Measurements from ENCODE around the gene MCF2.
"Not testable (repeated sequence)": the region's sequence is repeated elsewhere in the genome, so short reads cannot be mapped to it uniquely, and the experiment has no call there.

MCF2 gene

GRCh38 chrX:139691843-139692505, 16.0 kb downstream of the MCF2 start:
- Mint-ChIP-seq H3K27ac (no peak overlapping the region), H3K27me3 (peaks cover 15 to 29% of the 10 kb centered on the region in 2 donors), H3K4me3 (peak overlapping the region in 1 of 2 donors; percentile 14), H3K36me3 (peaks cover 0 to 4% of the 10 kb centered on the region in 2 donors), H3K4me1 (peaks cover 3 to 6% of the 10 kb centered on the region in 2 donors), H3K9me3 (no peaks in the 10 kb centered on the region)
- DNase-seq = no peak
- ATAC-seq (replicated peaks) = peak in 1 of 2 donors; percentile 18

- DNase-seq = no peak
- peaks cover 3 to 6% of the 10 kb centered on the region in 2 donors for H3K4me1 Mint-ChIP-seq
- ATAC-seq (replicated peaks) = no peak
- H3K9me3 Mint-ChIP-seq = peaks cover 0 to 3% of the 10 kb centered on the region in 2 donors
- no peak overlapping the region for H3K27ac Mint-ChIP-seq
- peaks cover under 1 to 4% of the 10 kb centered on the region in 2 donors for H3K36me3 Mint-ChIP-seq
- peaks cover 15 to 34% of the 10 kb centered on the region in 2 donors for H3K27me3 Mint-ChIP-seq
- H3K4me3 Mint-ChIP-seq = peak overlapping the region in 1 of 2 donors; percentile 14
These were observed 16.5 kb downstream of the MCF2 start for GRCh38 chrX:139691493-139691842.

GRCh38 chrX:139685175-139685574, 22.8 kb downstream of the MCF2 start:
- not testable (repeated sequence) for ATAC-seq (replicated peaks); H3K4me1 Mint-ChIP-seq; DNase-seq; H3K27ac Mint-ChIP-seq; H3K36me3 Mint-ChIP-seq; H3K4me3 Mint-ChIP-seq
- Mint-ChIP-seq H3K27me3 (peaks cover 0 to 11% of the 10 kb centered on the region in 2 donors), H3K9me3 (peaks cover 9 to 18% of the 10 kb centered on the region in 2 donors)

GRCh38 chrX:139680356-139680755, 27.6 kb downstream of the MCF2 start:
- peaks cover 5 to 19% of the 10 kb centered on the region in 2 donors for H3K9me3 Mint-ChIP-seq
- no peaks in the 10 kb centered on the region for H3K4me1 Mint-ChIP-seq
- no peak overlapping the region for H3K27ac Mint-ChIP-seq
- H3K27me3 Mint-ChIP-seq = no peaks in the 10 kb centered on the region
- peaks cover 3 to 9% of the 10 kb centered on the region in 2 donors for H3K36me3 Mint-ChIP-seq
- H3K4me3 Mint-ChIP-seq = no peak overlapping the region
- no peak for DNase-seq
- no peak for ATAC-seq (replicated peaks)

- no peaks in the 10 kb centered on the region for H3K36me3 Mint-ChIP-seq
- no peak overlapping the region for H3K4me3 Mint-ChIP-seq
- no peaks in the 10 kb centered on the region for H3K27me3 Mint-ChIP-seq
- H3K4me1 Mint-ChIP-seq = no peaks in the 10 kb centered on the region
- no peak for DNase-seq
- ATAC-seq (replicated peaks) = no peak
- peaks cover 2 to 4% of the 10 kb centered on the region in 2 donors for H3K9me3 Mint-ChIP-seq
- H3K27ac Mint-ChIP-seq = no peak overlapping the region
These were observed 60.4 kb downstream of the MCF2 start for GRCh38 chrX:139647597-139647996.

GRCh38 chrX:139642241-139642927, 65.6 kb downstream of the MCF2 start:
- Mint-ChIP-seq H3K36me3 (no peaks in the 10 kb centered on the region), H3K9me3 (no peaks in the 10 kb centered on the region), H3K4me1 (no peaks in the 10 kb centered on the region), H3K4me3 (no peak overlapping the region), H3K27me3 (peaks cover 0 to 8% of the 10 kb centered on the region in 2 donors), H3K27ac (no peak overlapping the region)
- no peak for ATAC-seq (replicated peaks)
- DNase-seq = no peak

GRCh38 chrX:139640259-139640658, 67.7 kb downstream of the MCF2 start:
- H3K36me3 Mint-ChIP-seq = no peaks in the 10 kb centered on the region
- H3K4me3 Mint-ChIP-seq = no peak overlapping the region
- H3K4me1 Mint-ChIP-seq = no peaks in the 10 kb centered on the region
- DNase-seq = no peak
- ATAC-seq (replicated peaks) = no peak
- no peaks in the 10 kb centered on the region for H3K9me3 Mint-ChIP-seq
- H3K27me3 Mint-ChIP-seq = peaks cover 0 to 8% of the 10 kb centered on the region in 2 donors
- no peak overlapping the region for H3K27ac Mint-ChIP-seq

- Mint-ChIP-seq H3K4me1 (no peaks in the 10 kb centered on the region), H3K27ac (no peak overlapping the region), H3K9me3 (no peaks in the 10 kb centered on the region), H3K4me3 (no peak overlapping the region), H3K36me3 (no peaks in the 10 kb centered on the region), H3K27me3 (peaks cover 0 to 8% of the 10 kb centered on the region in 2 donors)
- ATAC-seq (replicated peaks) = no peak
- DNase-seq = no peak
These were observed 68.7 kb downstream of the MCF2 start for GRCh38 chrX:139639253-139639652.

- H3K4me1 Mint-ChIP-seq = no peaks in the 10 kb centered on the region
- DNase-seq = no peak
- no peak overlapping the region for H3K27ac Mint-ChIP-seq
- H3K36me3 Mint-ChIP-seq = no peaks in the 10 kb centered on the region
- H3K4me3 Mint-ChIP-seq = no peak overlapping the region
- peaks cover 1 to 6% of the 10 kb centered on the region in 2 donors for H3K9me3 Mint-ChIP-seq
- ATAC-seq (replicated peaks) = no peak
- no peaks in the 10 kb centered on the region for H3K27me3 Mint-ChIP-seq
These were observed 107.9 kb downstream of the MCF2 start for GRCh38 chrX:139600105-139600504.

GRCh38 chrX:139596068-139596467, 111.9 kb downstream of the MCF2 start:
- no peaks in the 10 kb centered on the region for H3K36me3 Mint-ChIP-seq
- no peak for ATAC-seq (replicated peaks)
- H3K4me1 Mint-ChIP-seq = no peaks in the 10 kb centered on the region
- no peaks in the 10 kb centered on the region for H3K27me3 Mint-ChIP-seq
- peaks cover 1 to 6% of the 10 kb centered on the region in 2 donors for H3K9me3 Mint-ChIP-seq
- no peak overlapping the region for H3K27ac Mint-ChIP-seq
- no peak for DNase-seq
- H3K4me3 Mint-ChIP-seq = no peak overlapping the region

GRCh38 chrX:139585613-139586012, 122.4 kb downstream of the MCF2 start:
- DNase-seq (no peak), ATAC-seq (replicated peaks) (no peak)
- Mint-ChIP-seq H3K9me3 (no peaks in the 10 kb centered on the region), H3K27me3 (no peaks in the 10 kb centered on the region), H3K4me3 (no peak overlapping the region), H3K36me3 (peaks cover 0 to 2% of the 10 kb centered on the region in 2 donors), H3K4me1 (no peaks in the 10 kb centered on the region), H3K27ac (no peak overlapping the region)

- no peaks in the 10 kb centered on the region for H3K36me3 Mint-ChIP-seq
- DNase-seq = no peak
- no peaks in the 10 kb centered on the region for H3K9me3 Mint-ChIP-seq
- no peak overlapping the region for H3K4me3 Mint-ChIP-seq
- H3K4me1 Mint-ChIP-seq = no peaks in the 10 kb centered on the region
- H3K27ac Mint-ChIP-seq = no peak overlapping the region
- no peak for ATAC-seq (replicated peaks)
- H3K27me3 Mint-ChIP-seq = no peaks in the 10 kb centered on the region
These were observed 126.9 kb downstream of the MCF2 start for GRCh38 chrX:139581068-139581467.

- Mint-ChIP-seq H3K27ac (no peak overlapping the region), H3K36me3 (no peaks in the 10 kb centered on the region), H3K9me3 (no peaks in the 10 kb centered on the region), H3K27me3 (no peaks in the 10 kb centered on the region), H3K4me3 (no peak overlapping the region), H3K4me1 (no peaks in the 10 kb centered on the region)
- DNase-seq (no peak), ATAC-seq (replicated peaks) (no peak)
These were observed 141.0 kb downstream of the MCF2 start for GRCh38 chrX:139566981-139567380.

- Mint-ChIP-seq H3K27me3 (no peaks in the 10 kb centered on the region), H3K27ac (no peak overlapping the region), H3K36me3 (no peaks in the 10 kb centered on the region), H3K4me1 (peaks cover 0 to 3% of the 10 kb centered on the region in 2 donors), H3K4me3 (no peak overlapping the region), H3K9me3 (no peaks in the 10 kb centered on the region)
- no peak for ATAC-seq (replicated peaks)
- DNase-seq = no peak
These were observed 144.7 kb downstream of the MCF2 start for GRCh38 chrX:139563251-139563650.

- no peak overlapping the region for H3K27ac Mint-ChIP-seq
- DNase-seq (no peak), ATAC-seq (replicated peaks) (no peak)
- H3K4me3 Mint-ChIP-seq = no peak overlapping the region
- H3K27me3 Mint-ChIP-seq = no peaks in the 10 kb centered on the region
- no peaks in the 10 kb centered on the region for H3K36me3 Mint-ChIP-seq
- peaks cover 5% of the 10 kb centered on the region in 2 donors for H3K4me1 Mint-ChIP-seq
- H3K9me3 Mint-ChIP-seq = no peaks in the 10 kb centered on the region
These were observed 147.7 kb downstream of the MCF2 start for GRCh38 chrX:139560221-139560620.

All from stimulated activated naive B cell treated with anti-CD40 and anti-IgM and Interleukin-4, amounts not matched to agents 10 μg/mL and 1 μg/mL and 100 μg/mL, for 72 hours (primary cell).